ES-I3 (cell line): ENCODE data around the gene TTC28.

Experiments used
- H3K36me3 ChIP-seq: 2 replicates; pipeline ENCODE4 v1.6.1; 2013; ENCODE audit warnings: mild to moderate bottlenecking, low read length, control low read depth, moderate library complexity; ENCODE audit not compliant: insufficient read depth
- H3K4me1 ChIP-seq: 2 replicates; pipeline ENCODE4 v1.6.1; 2013; ENCODE audit warnings: mild to moderate bottlenecking, control low read depth, low read length; ENCODE audit not compliant: insufficient read depth
- H3K9ac ChIP-seq: 2 replicates; pipeline ENCODE4 v1.6.1; 2013; ENCODE audit warnings: low read depth, mild to moderate bottlenecking, low read length, moderate library complexity
- H3K9me3 ChIP-seq: 2 replicates; pipeline ENCODE4 v1.6.1; 2013; ENCODE audit warnings: mild to moderate bottlenecking, low read length, moderate library complexity; ENCODE audit not compliant: control insufficient read depth, insufficient read depth

Gene TTC28

DNA sequence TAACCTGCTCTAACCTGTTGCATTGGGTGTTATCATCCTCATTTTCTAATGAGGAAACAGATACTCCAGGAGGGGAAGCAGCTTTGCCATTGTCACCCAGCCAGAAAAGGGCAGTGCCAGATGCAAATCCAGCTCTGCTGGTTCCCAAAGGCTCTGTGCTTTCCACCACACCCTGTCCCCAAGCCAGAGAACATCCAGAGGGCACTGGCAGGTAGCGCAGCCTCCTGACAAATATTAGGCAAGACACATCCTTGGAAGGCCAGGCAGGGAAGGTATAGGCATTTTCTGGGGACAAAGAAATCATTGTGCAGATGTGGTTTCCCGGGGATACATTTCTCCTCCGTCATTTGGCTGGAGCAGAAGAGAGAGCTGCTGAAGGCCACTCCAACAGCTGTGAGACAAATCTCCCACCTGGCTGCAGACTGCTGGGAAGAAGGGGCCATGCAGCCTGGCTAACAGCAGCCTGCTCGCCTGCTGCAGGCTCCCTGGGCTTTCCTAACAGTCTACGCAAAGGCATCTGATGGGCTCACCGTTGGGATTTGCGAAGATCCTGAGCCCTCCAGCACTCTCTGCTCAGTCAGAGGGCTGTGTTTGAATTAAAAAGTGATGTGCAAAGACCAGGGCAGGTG is 666.7 kb downstream of the TTC28 start:
- Histone ChIP-seq H3K4me1 (no peaks in the 10 kb centered on the region), H3K36me3 (no peaks in the 10 kb centered on the region), H3K9ac (no peak overlapping the region), H3K9me3 (no peaks in the 10 kb centered on the region)

DNA sequence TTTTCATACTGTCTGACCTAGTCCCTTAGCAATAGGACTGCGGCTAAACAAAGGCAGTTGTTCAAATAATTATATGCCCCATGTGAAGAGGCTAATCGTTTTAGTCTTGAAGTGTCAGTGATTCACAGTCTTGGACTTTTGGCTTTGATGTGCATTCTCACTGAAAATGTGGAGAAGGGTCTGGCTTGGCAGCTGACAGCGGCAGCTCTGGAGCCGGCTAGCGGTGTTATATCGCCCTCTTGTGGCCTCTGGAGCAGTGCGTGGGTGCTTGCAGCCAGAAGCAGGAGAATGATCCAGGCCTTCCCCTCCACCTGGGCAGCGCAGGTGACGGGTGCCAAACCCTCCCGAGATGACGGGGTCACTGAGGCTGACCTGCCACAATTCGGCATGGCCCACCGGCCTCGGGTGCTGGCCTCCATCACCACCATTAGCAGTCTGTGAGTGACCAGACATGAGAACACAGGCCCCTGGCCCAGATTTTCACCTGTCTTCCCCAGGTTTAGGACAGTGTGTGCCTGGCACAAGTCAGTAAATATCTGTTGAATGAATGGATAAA is 670.3 kb downstream of the TTC28 start:
- no peaks in the 10 kb centered on the region for H3K9me3 ChIP-seq
- H3K36me3 ChIP-seq, result no peaks in the 10 kb centered on the region
- H3K9ac ChIP-seq, result no peak overlapping the region
- no peaks in the 10 kb centered on the region for H3K4me1 ChIP-seq

- Histone ChIP-seq H3K4me1 (no peaks in the 10 kb centered on the region), H3K9me3 (no peaks in the 10 kb centered on the region), H3K9ac (no peak overlapping the region), H3K36me3 (no peaks in the 10 kb centered on the region)
These were observed 671.0 kb downstream of the TTC28 start for GRCh38 chr22:28008649-28009048.

DNA sequence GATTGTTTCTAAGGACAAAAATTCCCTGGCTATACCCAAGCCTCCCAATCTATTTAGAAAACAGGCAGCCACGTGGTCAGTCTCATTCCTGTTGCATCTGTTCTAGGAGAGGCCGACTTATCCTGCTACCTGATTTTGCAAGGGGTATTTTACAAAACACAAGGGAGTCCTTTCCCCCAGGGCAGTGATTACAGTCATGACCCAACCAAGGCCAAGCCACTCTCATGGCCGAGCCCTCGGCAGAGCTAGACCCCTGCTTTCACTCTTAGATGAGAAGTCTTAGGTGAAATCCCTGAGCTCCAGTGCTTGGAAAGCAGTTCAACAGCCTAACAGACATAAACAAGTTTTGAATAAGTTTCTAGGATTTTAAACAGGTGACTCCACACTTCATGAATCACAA is 671.6 kb downstream of the TTC28 start:
- Histone ChIP-seq H3K9me3 (no peaks in the 10 kb centered on the region), H3K36me3 (no peaks in the 10 kb centered on the region), H3K9ac (no peak overlapping the region), H3K4me1 (no peaks in the 10 kb centered on the region)

- H3K4me1 ChIP-seq, result no peaks in the 10 kb centered on the region
- no peaks in the 10 kb centered on the region for H3K9me3 ChIP-seq
- H3K36me3 ChIP-seq, result no peaks in the 10 kb centered on the region
- H3K9ac ChIP-seq, result no peak overlapping the region
These were observed 673.4 kb downstream of the TTC28 start for GRCh38 chr22:28006271-28006670.

- no peaks in the 10 kb centered on the region for H3K36me3 ChIP-seq
- no peaks in the 10 kb centered on the region for H3K9me3 ChIP-seq
- no peak overlapping the region for H3K9ac ChIP-seq
- no peaks in the 10 kb centered on the region for H3K4me1 ChIP-seq
These were observed 674.1 kb downstream of the TTC28 start for GRCh38 chr22:28005513-28005912.

DNA sequence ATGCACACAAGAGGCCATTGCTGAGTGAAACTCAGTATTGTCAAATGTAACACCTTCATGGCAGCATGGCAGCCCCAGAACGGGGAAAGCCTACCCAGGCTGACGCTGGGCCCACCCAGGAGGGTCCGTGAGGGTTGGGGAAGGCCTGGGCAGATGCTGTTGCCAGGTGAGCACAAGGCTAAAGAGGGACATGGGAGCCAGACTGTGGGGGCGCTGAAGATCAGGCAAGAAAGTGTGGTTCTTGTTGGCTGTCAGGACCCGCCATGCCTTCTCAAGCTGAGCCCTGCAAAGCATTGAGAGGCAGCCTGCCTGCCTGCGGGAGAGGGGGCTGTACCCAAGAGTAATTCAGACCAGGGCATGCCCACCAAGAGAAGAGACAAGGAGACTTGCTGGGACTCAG is 675.6 kb downstream of the TTC28 start:
- Histone ChIP-seq H3K9me3 (no peaks in the 10 kb centered on the region), H3K4me1 (no peaks in the 10 kb centered on the region), H3K9ac (no peak overlapping the region), H3K36me3 (no peaks in the 10 kb centered on the region)

DNA sequence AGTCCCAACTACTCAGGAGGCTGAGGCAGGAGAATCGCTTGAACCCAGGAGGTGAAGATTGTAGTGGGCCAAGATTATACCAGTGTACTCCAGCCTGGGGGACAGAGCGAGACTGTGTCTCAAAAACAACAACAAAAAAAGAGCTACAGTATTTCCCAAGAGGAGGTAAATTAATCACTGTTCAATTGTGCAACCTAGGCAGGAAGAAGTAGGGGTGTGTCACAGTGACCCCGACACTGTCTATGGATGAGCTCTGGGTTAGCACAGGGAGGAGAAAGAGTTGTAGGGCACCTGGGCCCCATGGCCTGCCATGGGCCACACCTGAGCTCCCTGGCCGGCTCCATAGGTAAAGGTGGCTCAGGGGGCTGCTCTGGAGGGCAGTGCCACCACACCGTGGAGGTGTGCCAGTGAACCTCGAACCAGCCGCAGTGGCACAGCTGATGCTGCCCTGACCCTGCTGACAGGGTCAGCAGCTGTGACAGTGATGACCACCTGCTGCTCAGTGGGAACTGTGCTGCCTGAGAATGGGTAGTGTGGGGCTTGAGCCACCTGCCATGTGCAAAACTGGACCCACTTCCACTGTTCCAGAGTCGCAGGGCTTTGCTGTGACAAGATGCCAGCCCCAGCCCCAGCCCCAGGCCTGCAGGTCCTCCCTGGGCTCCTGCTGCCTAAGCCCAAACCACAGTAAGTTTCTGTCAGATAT is 676.6 kb downstream of the TTC28 start:
- Histone ChIP-seq H3K9me3 (no peaks in the 10 kb centered on the region), H3K36me3 (no peaks in the 10 kb centered on the region), H3K9ac (no peak overlapping the region), H3K4me1 (no peaks in the 10 kb centered on the region)

DNA sequence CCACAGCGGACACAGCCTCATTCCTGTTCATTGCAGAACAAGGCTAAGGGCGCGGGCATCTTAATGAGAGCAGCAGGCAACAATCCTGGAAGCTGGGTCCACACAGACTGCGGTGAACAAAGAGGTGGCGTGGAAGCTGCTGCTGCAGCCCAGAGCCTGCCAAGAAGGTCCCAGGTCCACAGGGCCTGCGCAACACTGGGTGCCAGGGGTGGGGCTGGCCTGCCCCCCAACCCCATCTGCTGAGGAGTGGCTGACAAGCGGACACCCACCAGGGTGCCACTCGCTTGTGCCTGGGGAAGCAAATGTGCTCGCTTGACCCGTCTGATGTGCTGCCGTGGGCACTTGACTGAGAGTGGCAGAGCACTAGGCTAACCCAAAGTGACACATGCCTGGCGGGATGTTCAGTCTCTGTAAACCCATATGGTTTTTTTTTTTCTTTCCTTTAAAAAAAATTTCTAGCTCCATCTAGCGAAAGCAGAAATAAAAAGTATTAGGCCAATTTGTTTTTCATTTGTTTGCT is 677.4 kb downstream of the TTC28 start:
- Histone ChIP-seq H3K4me1 (no peaks in the 10 kb centered on the region), H3K9me3 (no peaks in the 10 kb centered on the region), H3K9ac (no peak overlapping the region), H3K36me3 (no peaks in the 10 kb centered on the region)

DNA sequence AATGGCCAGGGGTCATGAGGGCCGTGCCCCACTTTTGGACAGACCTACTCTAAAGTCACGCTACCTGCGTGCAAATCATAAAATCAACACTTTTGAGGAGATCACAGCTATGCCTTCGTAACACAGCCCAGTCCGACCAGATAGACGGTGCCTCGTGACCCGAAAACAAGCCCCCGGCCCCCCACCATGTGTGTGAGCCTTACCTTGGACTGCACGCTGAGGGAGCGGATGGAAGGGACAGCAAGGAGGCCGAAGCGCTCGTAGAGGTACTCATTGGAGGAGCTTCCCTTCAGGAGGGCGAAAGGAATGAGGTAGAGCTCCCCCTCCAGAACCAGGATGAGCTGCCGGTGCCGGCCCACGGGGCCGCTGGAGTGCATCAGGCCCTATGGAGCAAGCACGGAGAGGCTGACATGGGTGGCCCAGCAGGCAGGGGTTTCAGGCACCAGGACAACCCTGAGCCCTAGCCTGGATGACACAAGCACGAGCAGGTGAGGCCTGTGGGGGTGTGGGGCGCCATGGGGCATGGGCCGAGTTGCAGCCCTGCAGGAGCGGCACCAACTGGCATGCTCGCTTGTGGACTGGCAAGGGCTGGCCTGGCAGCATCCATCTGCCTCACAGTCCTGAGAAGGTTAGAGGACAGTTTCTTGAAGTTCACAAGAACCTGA is 678.3 kb downstream of the TTC28 start:
- Histone ChIP-seq H3K36me3 (no peaks in the 10 kb centered on the region), H3K4me1 (no peaks in the 10 kb centered on the region), H3K9ac (no peak overlapping the region), H3K9me3 (no peaks in the 10 kb centered on the region)

- Histone ChIP-seq H3K36me3 (no peaks in the 10 kb centered on the region), H3K9me3 (no peaks in the 10 kb centered on the region), H3K4me1 (no peaks in the 10 kb centered on the region), H3K9ac (no peak overlapping the region)
These were observed 679.3 kb downstream of the TTC28 start for GRCh38 chr22:28000361-28000760.

- no peaks in the 10 kb centered on the region for H3K36me3 ChIP-seq
- no peaks in the 10 kb centered on the region for H3K4me1 ChIP-seq
- no peaks in the 10 kb centered on the region for H3K9me3 ChIP-seq
- no peak overlapping the region for H3K9ac ChIP-seq
These were observed 679.8 kb downstream of the TTC28 start for GRCh38 chr22:27999876-28000275.

- no peaks in the 10 kb centered on the region for H3K4me1 ChIP-seq
- H3K9me3 ChIP-seq, result no peaks in the 10 kb centered on the region
- no peak overlapping the region for H3K9ac ChIP-seq
- H3K36me3 ChIP-seq, result no peaks in the 10 kb centered on the region
These were observed 680.9 kb downstream of the TTC28 start for GRCh38 chr22:27998511-27999410.

DNA sequence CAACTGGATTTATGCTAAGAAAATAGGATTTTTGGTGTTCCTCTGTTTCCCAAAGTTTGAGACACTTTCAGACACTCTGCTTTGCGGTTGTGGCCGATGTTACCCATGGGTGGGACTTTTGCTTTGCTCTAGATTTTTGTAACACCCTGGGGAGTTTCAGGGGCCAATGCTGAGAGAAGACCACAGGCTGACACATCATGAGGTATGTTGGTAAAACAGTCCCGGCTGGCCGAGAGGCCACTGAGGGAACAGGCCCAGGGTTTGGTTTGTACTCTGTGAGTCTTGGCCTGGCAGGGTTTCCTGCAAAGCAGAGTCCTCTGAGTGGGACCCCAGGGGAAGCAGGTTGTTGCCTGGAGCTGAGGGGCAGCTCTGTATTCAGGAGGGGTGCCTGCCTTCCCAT is 682.1 kb downstream of the TTC28 start:
- no peak overlapping the region for H3K9ac ChIP-seq
- no peaks in the 10 kb centered on the region for H3K4me1 ChIP-seq
- no peaks in the 10 kb centered on the region for H3K36me3 ChIP-seq
- H3K9me3 ChIP-seq, result no peaks in the 10 kb centered on the region
